Glomerular endothelial cell (primary cell): ENCODE data around the gene HSPBP1. TPM values are rescaled to one million over a fixed set of nuclear protein-coding genes. Genes with fewer than 3 reads are reported as not detected.

ENCODE experiments used
- DNase-seq: peaks from one replicate; pipeline ENCODE4 v3.0.0-alpha.2; 2011; ENCODE audit warnings: low read depth, low spot score; ENCODE audit errors: extremely low read depth
- total RNA-seq: library from RNA; depleted of rRNA; stranded (reverse); fragments of >200 nt; gene quantifications from 2 replicates; pipeline ENCODE4 v1.2.3, GENCODE V29; 2015

Gene HSPBP1
- total RNA-seq, 1 donor from 2014 or later, result 30.5 TPM

DNA sequence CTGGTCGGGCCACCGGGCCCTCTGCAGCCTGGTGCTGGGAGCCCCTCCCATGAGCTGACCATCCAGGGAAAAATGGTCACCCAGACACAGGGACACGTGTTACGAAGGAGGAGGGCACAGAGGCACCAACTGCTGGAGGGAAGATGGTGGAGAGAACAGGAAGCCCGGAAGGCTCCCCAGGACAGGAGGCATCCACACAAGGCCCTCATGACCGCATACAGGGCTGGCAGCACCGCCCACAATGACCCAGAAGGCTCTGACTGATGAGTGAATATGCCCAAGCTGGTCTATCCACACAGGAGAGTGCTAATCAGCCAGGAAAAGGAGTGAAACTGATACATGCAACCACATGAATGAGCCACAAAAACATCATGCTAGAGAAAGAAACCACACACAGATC is 37.4 kb downstream of the HSPBP1 start:
- DNase-seq, result no peak

DNA sequence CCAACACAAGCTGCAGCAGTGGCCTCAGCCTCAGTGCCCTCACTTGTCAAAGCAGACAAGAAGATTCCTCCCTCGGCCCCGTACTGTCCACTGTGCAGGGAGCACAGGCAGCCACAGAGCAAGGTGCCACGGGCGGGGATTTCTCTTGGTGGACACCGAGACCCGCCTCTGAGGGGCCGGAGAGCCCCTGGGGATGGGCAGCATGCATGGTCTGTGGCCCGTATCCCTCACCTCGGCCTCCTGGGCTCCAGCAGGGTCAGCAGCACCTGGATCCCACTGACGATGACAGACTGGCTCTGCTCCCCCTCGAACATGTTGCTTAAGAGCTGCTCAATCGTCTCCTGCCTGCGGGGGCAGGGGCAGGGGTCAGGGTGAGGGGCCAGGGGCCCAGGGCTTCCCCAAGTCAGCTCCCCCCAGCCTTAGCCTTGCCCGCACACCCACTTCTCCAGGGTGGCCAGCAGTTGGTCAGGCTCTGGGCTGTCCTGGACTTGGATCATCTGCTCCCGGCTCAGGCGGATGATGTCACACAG is 37.9 kb downstream of the HSPBP1 start:
- no peak for DNase-seq

GRCh38 chr19:55241143-55241934 is 38.6 kb downstream of the HSPBP1 start:
- DNase-seq, result no peak

- DNase-seq, result no peak
Measured at GRCh38 chr19:55240713-55241020, 39.2 kb downstream of the HSPBP1 start.

DNA sequence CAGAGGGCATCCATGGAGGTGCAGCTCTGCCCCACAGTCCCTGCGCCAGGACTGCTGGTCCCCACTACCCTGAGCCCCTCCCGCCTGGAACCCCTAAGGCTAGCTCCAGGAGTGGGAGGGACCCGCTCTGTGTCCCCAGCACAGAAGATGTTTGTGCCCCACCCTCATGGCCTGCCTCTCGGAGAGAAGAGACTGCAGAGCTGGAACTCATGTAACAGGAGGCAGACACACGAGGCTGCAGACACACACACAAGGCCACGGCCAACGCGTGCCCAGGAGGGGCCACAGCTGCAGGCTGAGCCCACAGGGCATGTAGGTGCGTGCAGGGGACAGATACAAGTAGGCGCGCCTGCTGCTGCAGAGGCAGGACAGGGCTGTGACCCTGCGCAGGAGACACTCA is 40.9 kb downstream of the HSPBP1 start:
- DNase-seq, result no peak

- no peak for DNase-seq
Measured at GRCh38 chr19:55238030-55238429, 41.9 kb downstream of the HSPBP1 start.

DNA sequence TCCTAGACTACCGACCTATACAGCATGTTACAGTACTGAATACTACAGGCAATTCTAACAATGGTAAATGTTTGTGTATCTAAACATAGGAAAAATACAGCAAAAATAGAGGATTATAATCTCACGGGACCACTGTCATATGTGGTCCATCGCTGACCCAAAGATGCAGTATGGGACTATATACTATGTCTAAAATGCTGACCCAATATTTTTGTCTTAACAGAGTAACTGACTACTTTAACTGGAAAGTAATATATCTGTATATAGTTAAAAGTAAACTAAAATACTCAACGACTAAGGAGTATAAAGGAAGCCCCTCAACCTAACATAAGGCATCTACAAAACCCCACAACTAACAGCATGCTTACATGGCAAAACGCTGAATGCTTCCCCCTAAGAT is 46.9 kb downstream of the HSPBP1 start:
- no peak for DNase-seq

DNA sequence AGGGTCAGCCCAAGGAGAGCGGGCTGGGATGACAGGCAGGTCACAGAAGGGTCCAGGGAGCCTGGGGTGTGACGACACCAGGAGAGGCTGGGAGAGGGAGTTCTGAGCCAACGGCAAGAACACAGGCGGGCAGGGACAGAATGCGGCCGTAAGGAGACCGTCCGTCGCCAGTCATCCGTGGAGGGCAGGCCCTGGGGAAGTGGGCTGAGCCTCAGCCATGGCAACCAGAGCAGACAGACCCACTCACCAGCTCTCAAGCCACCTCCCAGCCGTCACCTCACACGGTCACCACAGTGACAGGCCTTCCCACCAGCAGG is 47.7 kb downstream of the HSPBP1 start:
- no peak for DNase-seq

DNA sequence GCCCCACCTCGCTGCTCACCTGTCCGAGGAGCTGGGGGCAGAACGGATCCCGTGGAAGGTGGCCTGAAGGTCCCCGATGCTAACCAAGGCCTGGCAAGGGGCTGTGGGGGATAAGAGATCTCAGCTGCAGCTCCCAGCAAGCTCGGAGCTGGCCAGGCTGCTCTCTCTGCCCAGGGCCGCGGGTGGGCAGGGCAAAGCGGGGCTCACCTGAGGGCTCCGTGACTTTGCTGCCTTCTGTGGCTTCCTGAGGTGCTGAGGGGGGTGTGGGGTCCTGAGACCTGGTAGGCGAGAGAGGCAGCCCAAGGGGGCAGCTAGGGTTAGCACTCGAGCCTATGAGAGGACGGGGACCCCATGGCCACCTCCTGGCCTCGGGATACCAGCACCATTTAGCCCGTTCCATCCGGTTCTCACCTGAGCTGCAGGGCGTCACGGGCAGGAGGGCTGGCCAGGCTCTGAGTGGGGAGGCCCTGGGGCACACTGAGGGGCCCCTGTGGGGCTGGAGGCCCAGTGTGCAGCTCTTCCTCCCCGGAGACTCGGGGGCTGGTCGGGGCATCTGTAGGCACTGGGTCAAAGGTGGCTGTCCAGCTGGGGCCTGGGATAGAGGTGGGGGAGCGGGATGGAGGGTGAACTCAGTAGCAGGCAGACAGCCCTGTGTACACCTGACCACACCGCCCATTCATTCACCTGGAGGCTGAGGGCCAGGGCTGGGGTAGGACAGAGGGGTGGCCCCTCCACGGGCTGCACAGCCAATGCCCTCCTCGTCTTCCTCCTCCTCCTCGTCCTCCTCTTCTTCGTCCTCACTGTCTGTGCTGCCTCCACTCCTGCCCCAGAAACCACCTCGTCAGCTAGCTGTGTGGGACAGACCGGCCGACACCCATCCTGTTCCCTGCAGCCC is 48.3 kb downstream of the HSPBP1 start:
- DNase-seq, result no peak

- DNase-seq, result no peak
Measured at GRCh38 chr19:55230780-55231179, 49.1 kb downstream of the HSPBP1 start.

DNA sequence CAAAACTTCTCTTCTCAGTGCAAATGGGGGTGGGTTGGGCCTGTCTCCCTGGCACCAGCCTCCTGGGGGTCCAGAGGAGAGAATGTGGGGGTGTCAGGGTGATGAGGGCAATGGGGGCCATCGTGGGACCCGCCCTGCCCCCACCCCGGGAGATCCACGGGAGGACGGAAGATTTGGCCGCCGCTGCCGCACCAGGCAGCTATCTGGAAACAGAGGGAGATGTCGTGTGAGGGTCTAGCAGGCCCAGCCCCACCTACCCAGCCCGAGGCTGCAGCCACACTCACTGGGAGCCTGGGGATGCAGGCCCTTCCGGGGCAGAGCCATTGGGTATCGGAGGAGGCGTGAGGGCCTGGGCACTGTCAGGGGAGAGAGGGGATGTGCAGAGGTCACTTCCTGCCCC is 49.6 kb downstream of the HSPBP1 start:
- no peak for DNase-seq

GRCh38 chr19:55229789-55230182 is 50.1 kb downstream of the HSPBP1 start:
- DNase-seq, result no peak

- no peak for DNase-seq
Measured at GRCh38 chr19:55229145-55229788, 50.6 kb downstream of the HSPBP1 start.

- no peak for DNase-seq
Measured at GRCh38 chr19:55228403-55229031, 51.4 kb downstream of the HSPBP1 start, which contains the start of gene TMEM86B. TSS of gene TMEM86B (minus strand) at chr19:55228763. CDS start at chr19:55228741, 22 bp downstream.

DNA sequence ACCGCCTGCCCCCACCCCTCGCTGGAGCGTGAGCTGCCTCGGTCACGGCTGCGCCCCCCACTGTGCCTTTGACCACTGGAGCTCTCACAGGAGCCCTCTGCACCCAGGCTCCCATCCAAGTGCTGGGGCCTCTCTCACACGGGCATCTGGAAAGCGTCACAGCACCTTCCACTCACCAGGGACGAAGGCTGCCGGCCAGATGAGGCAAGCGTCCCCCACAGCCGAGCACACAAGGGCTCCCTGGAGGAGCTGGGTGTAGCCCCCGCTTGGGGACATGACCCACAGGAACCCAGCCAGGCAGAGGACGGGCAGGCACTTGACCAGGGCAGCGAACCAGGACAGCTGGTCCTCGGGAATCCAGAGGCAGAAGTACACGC is 51.9 kb downstream of the HSPBP1 start:
- no peak for DNase-seq

- no peak for DNase-seq
Measured at GRCh38 chr19:55227241-55228014, 52.5 kb downstream of the HSPBP1 start.

GRCh38 chr19:55226788-55227187 is 53.1 kb downstream of the HSPBP1 start:
- no peak for DNase-seq

GRCh38 chr19:55226273-55226672 is 53.6 kb downstream of the HSPBP1 start:
- DNase-seq, result no peak

GRCh38 chr19:55225415-55225958 is 54.4 kb downstream of the HSPBP1 start:
- no peak for DNase-seq
